Endothelial cell of umbilical vein (primary cell): ENCODE measurements around the gene TM2D1. TPM values are rescaled to one million over a fixed set of nuclear protein-coding genes. Genes with fewer than 3 reads are reported as not detected.

Experiments
- BruUV-seq: library from RNA; stranded (reverse); fragments of 400-500 nt; replicated peaks from 2 replicates; lab custom pipeline; 2021; lab: Mats Ljungman, UMichigan
- CTCF ChIA-PET: fragments of 300-600, 350-600 bp; sonication (Branson Sonifier 250); formaldehyde crosslinking; loops from one replicate; lab custom pipeline; 2021; ENCODE audit warnings: antibody characterized with exemption, inconsistent platforms; lab: Charles Lee
- POLR2A ChIA-PET: fragments of 300-600, 350-600 bp; sonication (Branson Sonifier 250); formaldehyde crosslinking; loops from one replicate; lab custom pipeline; 2021; ENCODE audit warnings: antibody characterized with exemption, inconsistent platforms; lab: Charles Lee
- DNase-seq: peaks from one replicate; pipeline ENCODE4 v3.0.0-alpha.2; 2011; ENCODE audit warnings: low read depth, low spot score
- FAIRE-seq: peaks from 2 replicates; lab custom pipeline; 2011; peaks lifted over from hg19 to GRCh38; lab: Jason Lieb, UNC
- H2AFZ ChIP-seq: 2 replicates; pipeline ENCODE4 v1.6.0; 2012; ENCODE audit warnings: low read depth, low read length, control low read depth, inconsistent platforms
- H3K27ac ChIP-seq: 2 replicates; pipeline ENCODE4 v1.5.1; 2011; ENCODE audit warnings: low read depth, mild to moderate bottlenecking, control low read depth, low read length, moderate library complexity; ENCODE audit not compliant: insufficient read depth
- H3K27me3 ChIP-seq, 2 experiments: 2 replicates each; pipeline versions ENCODE4 v1.6.0 to v1.6.1; 2011; ENCODE audit warnings: low read length in 2 of 2, mixed read lengths in 1 of 2; ENCODE audit not compliant: control insufficient read depth in 2 of 2, insufficient read depth in 2 of 2
- H3K36me3 ChIP-seq, 2 experiments: 2 replicates in 1 of 2; 3 replicates in 1 of 2; pipeline ENCODE4 v1.5.1; 2011; ENCODE audit warnings: low read length in 2 of 2, mild to moderate bottlenecking in 1 of 2, moderate library complexity in 1 of 2; ENCODE audit not compliant: control insufficient read depth in 2 of 2, insufficient read depth in 2 of 2; ENCODE audit errors: extremely low read depth in 1 of 2
- H3K4me1 ChIP-seq: 3 replicates; pipeline ENCODE4 v1.5.1; 2011; ENCODE audit warnings: mild to moderate bottlenecking, low read length; ENCODE audit not compliant: control insufficient read depth, insufficient read depth; ENCODE audit errors: extremely low read depth
- H3K4me2 ChIP-seq: 2 replicates; pipeline ENCODE4 v1.6.1; 2011; ENCODE audit warnings: low read length, control low read depth, mixed read lengths; ENCODE audit not compliant: insufficient read depth
- H3K4me3 ChIP-seq, 3 experiments: fragments of 200-600 bp in 1 of 3; sonication (generic), shearing (Covaris generic) in 1 of 3; replicated peaks in 1 of 3; 2 replicates each; pipeline ENCODE4 v1.5.1; 2011 to 2016; ENCODE audit warnings: control low read depth in 3 of 3, low read length in 3 of 3, mild to moderate bottlenecking in 2 of 3, inconsistent platforms in 1 of 3, low read depth in 1 of 3, moderate library complexity in 1 of 3; ENCODE audit not compliant: insufficient read depth in 1 of 3
- H3K79me2 ChIP-seq: 2 replicates; pipeline ENCODE4 v1.6.0; 2012; ENCODE audit warnings: low read length, inconsistent platforms; ENCODE audit not compliant: control insufficient read depth, insufficient read depth
- H3K9ac ChIP-seq: replicated peaks from 2 replicates; pipeline ENCODE3; 2011; ENCODE audit warnings: low read length, control low read depth; ENCODE audit not compliant: insufficient read depth; ENCODE audit errors: extremely low read depth
- H3K9me1 ChIP-seq: replicated peaks from 3 replicates; pipeline ENCODE4 v1.6.0; 2011; ENCODE audit warnings: mild to moderate bottlenecking, low read length; ENCODE audit not compliant: control insufficient read depth, insufficient read depth; ENCODE audit errors: extremely low read depth
- H3K9me3 ChIP-seq: replicated peaks from 2 replicates; pipeline ENCODE4 v1.5.1; 2012; ENCODE audit warnings: low read length, inconsistent platforms; ENCODE audit not compliant: control insufficient read depth, insufficient read depth
- H4K20me1 ChIP-seq: replicated peaks from 2 replicates; pipeline ENCODE3; 2011; ENCODE audit warnings: mild to moderate bottlenecking, low read length; ENCODE audit not compliant: control insufficient read depth, insufficient read depth; ENCODE audit errors: extremely low read depth
- CTCF ChIP-seq, 2 donors: IDR thresholded peaks; 1 replicate in 1 of 2; 2 replicates in 1 of 2; pipeline ENCODE4 v1.5.1; 2011; ENCODE audit warnings: low read length in 2 of 2, mild to moderate bottlenecking in 2 of 2, moderate library complexity in 2 of 2, control low read depth in 1 of 2, inconsistent platforms in 1 of 2, low read depth in 1 of 2; ENCODE audit not compliant: insufficient read depth in 1 of 2; ENCODE audit errors: extremely low read depth in 1 of 2
- EZH2 ChIP-seq: IDR thresholded peaks from 2 replicates; pipeline ENCODE4 v1.6.1; 2012; ENCODE audit warnings: borderline replicate concordance, low read depth, mild to moderate bottlenecking, moderate library complexity, low read length, inconsistent platforms; ENCODE audit not compliant: severe bottlenecking
- FOS ChIP-seq: IDR thresholded peaks from 2 replicates; pipeline ENCODE4 v1.6.1; 2011; ENCODE audit warnings: mild to moderate bottlenecking, low read length, moderate library complexity, borderline replicate concordance; ENCODE audit not compliant: insufficient read depth
- GATA2 ChIP-seq: IDR thresholded peaks from 2 replicates; pipeline ENCODE4 v1.7.0; 2011; ENCODE audit warnings: low read depth, mild to moderate bottlenecking, moderate library complexity, mixed read lengths, low read length; ENCODE audit not compliant: insufficient read length, insufficient read depth
- JUN ChIP-seq: IDR thresholded peaks from 2 replicates; pipeline ENCODE4 v1.6.1; 2011; ENCODE audit warnings: borderline replicate concordance, low read depth; ENCODE audit not compliant: insufficient read length, insufficient read depth
- MAX ChIP-seq: IDR thresholded peaks from 2 replicates; pipeline ENCODE4 v1.6.1; 2011; ENCODE audit not compliant: insufficient read depth, insufficient read length
- MYC ChIP-seq: IDR thresholded peaks from one replicate; pipeline ENCODE4 v1.6.1; 2011; ENCODE audit warnings: mild to moderate bottlenecking, low read depth, low read length
- POLR2A ChIP-seq: IDR thresholded peaks from 2 replicates; pipeline ENCODE4 v1.6.1; 2012; ENCODE audit warnings: low read depth, mild to moderate bottlenecking, control low read depth, low read length
- POLR2AphosphoS5 ChIP-seq: IDR thresholded peaks from 2 replicates; pipeline ENCODE4 v1.6.1; 2012; ENCODE audit warnings: low read depth, mild to moderate bottlenecking, control low read depth, low read length, moderate library complexity; ENCODE audit not compliant: insufficient read depth
- dilution Hi-C: fragments of 300-500 bp; cut with MboI; formaldehyde crosslinking; loops from one replicate; pipeline ENCODE4 v1.15.0; 2019; ENCODE audit warnings: low sequenced_read_pairs; ENCODE audit not compliant: extremely low pct_ligation_motif_present
- intact Hi-C: fragments of 100-400 bp; cut with micrococcal nuclease; formaldehyde crosslinking; loops from one replicate; pipeline ENCODE4 v1.10.0; 2022
- polyA plus RNA-seq, 4 experiments: library from polyadenylated mRNA; depleted of rRNA in 3 of 4; stranded (reverse) in 3 of 4; unstranded in 1 of 4; fragments of >200 nt; gene quantifications; 2 replicates each; pipeline versions ENCODE4 v1.2.1 to v1.2.3, GENCODE V29; 2011 to 2012; ENCODE audit warnings: missing spikeins in 1 of 4
- total RNA-seq: library from RNA; stranded (reverse); gene quantifications from 2 replicates; pipeline ENCODE4 v1.2.3, GENCODE V29; 2021

The TM2D1 gene
- total and polyA plus RNA-seq, 2 donors (not counting 3 experiments of a cell fraction or from before 2014, with no cell fraction given): 37.5 to 50.0 TPM

GRCh38 chr1:61670445-61670844, 54.5 kb downstream of the TM2D1 start:
- no peak overlapping the region for H3K27ac ChIP-seq
- H3K4me3 ChIP-seq: no peak overlapping the region
- no peak overlapping the region for H3K4me2 ChIP-seq
- no peak for FAIRE-seq
- CTCF ChIA-PET: no interaction called here
- no peak overlapping the region for H3K9ac ChIP-seq
- no peaks in the 10 kb centered on the region for H4K20me1 ChIP-seq
- no peaks in the 10 kb centered on the region for H3K9me1 ChIP-seq
- no peaks in the 10 kb centered on the region for H3K79me2 ChIP-seq
- H2AFZ ChIP-seq: no peak overlapping the region
- intact Hi-C loops: no loop called here
- no peaks in the 10 kb centered on the region for H3K9me3 ChIP-seq
- no peaks in the 10 kb centered on the region for H3K36me3 ChIP-seq
- DNase-seq: no peak
- no peak for TF ChIP-seq MYC
- TF ChIP-seq GATA2: no peak
- TF ChIP-seq FOS: no peak
- TF ChIP-seq JUN: no peak
- TF ChIP-seq CTCF (IDR thresholded peaks at IDR 0.05; ENCODE audit: extremely low read depth in 1 of 2, insufficient read depth in 1 of 2, low read depth in 1 of 2, low read length in 2 of 2): no peak
- TF ChIP-seq POLR2AphosphoS5: no peak
- no peak for TF ChIP-seq EZH2
- TF ChIP-seq MAX: no peak
- TF ChIP-seq POLR2A: no peak
- no peaks in the 10 kb centered on the region for H3K4me1 ChIP-seq
- dilution Hi-C loops: no loop called here
- BruUV-seq: no TSS peak
- no peaks in the 10 kb centered on the region for H3K27me3 ChIP-seq
- POLR2A ChIA-PET: no interaction called here
